Activated T-cell treated with anti-CD3 and anti-CD28 coated beads, Interleukin-2, amount 50 U/mL, for 24 hours (primary cell): ENCODE results near the gene PRSS38.

Experiments used
- DNase-seq: peaks from one replicate; pipeline ENCODE4 v3.0.0-alpha.2; 2020
- H3K27ac Mint-ChIP-seq: 2 replicates; pipeline ENCODE4 v1.8.0; 2020; ENCODE audit warnings: mild to moderate bottlenecking, mixed read lengths
- H3K27me3 Mint-ChIP-seq: 2 replicates; pipeline ENCODE4 v1.8.0; 2020; ENCODE audit warnings: mixed read lengths
- H3K36me3 Mint-ChIP-seq: 2 replicates; pipeline ENCODE4 v1.8.0; 2020; ENCODE audit warnings: low read depth, mixed read lengths
- H3K4me1 Mint-ChIP-seq: 2 replicates; pipeline ENCODE4 v1.8.0; 2020; ENCODE audit warnings: low read depth, mixed read lengths
- H3K4me3 Mint-ChIP-seq: 2 replicates; pipeline ENCODE4 v1.8.0; 2020; ENCODE audit warnings: mild to moderate bottlenecking, moderate library complexity, mixed read lengths
- H3K9me3 Mint-ChIP-seq: 2 replicates; pipeline ENCODE4 v1.8.0; 2020; ENCODE audit warnings: mixed read lengths

Gene PRSS38

GRCh38 chr1:227795732-227796131 lies 19.7 kb upstream of the PRSS38 start:
- Mint-ChIP-seq H3K27me3 (no peaks in the 10 kb centered on the region), H3K4me1 (no peaks in the 10 kb centered on the region), H3K9me3 (no peaks in the 10 kb centered on the region), H3K36me3 (no peaks in the 10 kb centered on the region), H3K27ac (no peak overlapping the region), H3K4me3 (no peak overlapping the region)
- DNase-seq: no peak

- Mint-ChIP-seq H3K4me3 (no peak overlapping the region), H3K9me3 (no peaks in the 10 kb centered on the region), H3K27ac (no peak overlapping the region), H3K36me3 (no peaks in the 10 kb centered on the region), H3K27me3 (no peaks in the 10 kb centered on the region), H3K4me1 (no peaks in the 10 kb centered on the region)
- no peak for DNase-seq
Observed at GRCh38 chr1:227796359-227796915, 19.0 kb upstream of the PRSS38 start.

GRCh38 chr1:227797144-227797543 lies 18.3 kb upstream of the PRSS38 start:
- Mint-ChIP-seq H3K4me3 (no peak overlapping the region), H3K9me3 (no peaks in the 10 kb centered on the region), H3K36me3 (no peaks in the 10 kb centered on the region), H3K4me1 (no peaks in the 10 kb centered on the region), H3K27me3 (no peaks in the 10 kb centered on the region), H3K27ac (no peak overlapping the region)
- DNase-seq: no peak

GRCh38 chr1:227797625-227798024 lies 17.9 kb upstream of the PRSS38 start:
- Mint-ChIP-seq H3K9me3 (no peaks in the 10 kb centered on the region), H3K4me3 (no peak overlapping the region), H3K36me3 (no peaks in the 10 kb centered on the region), H3K27me3 (no peaks in the 10 kb centered on the region), H3K4me1 (no peaks in the 10 kb centered on the region), H3K27ac (no peak overlapping the region)
- no peak for DNase-seq

- no peak overlapping the region for H3K27ac Mint-ChIP-seq
- H3K36me3 Mint-ChIP-seq: no peaks in the 10 kb centered on the region
Observed at GRCh38 chr1:227798078-227798802, 17.2 kb upstream of the PRSS38 start.

GRCh38 chr1:227799756-227800155 lies 15.7 kb upstream of the PRSS38 start:
- no peak overlapping the region for H3K27ac Mint-ChIP-seq
- H3K27me3 Mint-ChIP-seq: peaks cover 6% of the 10 kb centered on the region
- H3K9me3 Mint-ChIP-seq: peaks cover 5% of the 10 kb centered on the region
- no peaks in the 10 kb centered on the region for H3K36me3 Mint-ChIP-seq
- no peaks in the 10 kb centered on the region for H3K4me1 Mint-ChIP-seq
- H3K4me3 Mint-ChIP-seq: no peak overlapping the region
- no peak for DNase-seq

More at GRCh38 chr1:227798078-227798802, 17.2 kb upstream of the PRSS38 start:
- Mint-ChIP-seq H3K27me3 (no peaks in the 10 kb centered on the region), H3K4me3 (no peak overlapping the region), H3K9me3 (no peaks in the 10 kb centered on the region), H3K4me1 (no peaks in the 10 kb centered on the region)
- no peak for DNase-seq

GRCh38 chr1:227803933-227804332 lies 11.5 kb upstream of the PRSS38 start:
- Mint-ChIP-seq H3K27me3 (peaks cover 9% of the 10 kb centered on the region), H3K4me1 (peaks cover 8% of the 10 kb centered on the region), H3K9me3 (peaks cover 5% of the 10 kb centered on the region), H3K4me3 (no peak overlapping the region), H3K36me3 (no peaks in the 10 kb centered on the region), H3K27ac (no peak overlapping the region)
- DNase-seq: no peak

- no peaks in the 10 kb centered on the region for H3K36me3 Mint-ChIP-seq
Observed at GRCh38 chr1:227805606-227806197, 9.8 kb upstream of the PRSS38 start.

GRCh38 chr1:227808566-227808965 lies 6.9 kb upstream of the PRSS38 start:
- no peak overlapping the region for H3K4me3 Mint-ChIP-seq
- DNase-seq: no peak

More at GRCh38 chr1:227805606-227806197, 9.8 kb upstream of the PRSS38 start:
- no peak overlapping the region for H3K4me3 Mint-ChIP-seq
- no peak overlapping the region for H3K27ac Mint-ChIP-seq
- H3K9me3 Mint-ChIP-seq: peaks cover 10% of the 10 kb centered on the region
- H3K27me3 Mint-ChIP-seq: peaks cover 9% of the 10 kb centered on the region
- peaks cover 13% of the 10 kb centered on the region for H3K4me1 Mint-ChIP-seq
- DNase-seq: no peak

GRCh38 chr1:227809026-227809425 lies 6.4 kb upstream of the PRSS38 start:
- peaks cover 13% of the 10 kb centered on the region for H3K4me1 Mint-ChIP-seq
- H3K9me3 Mint-ChIP-seq: peaks cover 22% of the 10 kb centered on the region
- H3K27me3 Mint-ChIP-seq: peaks cover 9% of the 10 kb centered on the region
- no peak overlapping the region for H3K4me3 Mint-ChIP-seq
- H3K36me3 Mint-ChIP-seq: peaks cover under 1% of the 10 kb centered on the region
- peak overlapping the region; percentile 26 for H3K27ac Mint-ChIP-seq
- DNase-seq: no peak

More at GRCh38 chr1:227808566-227808965, 6.9 kb upstream of the PRSS38 start:
- Mint-ChIP-seq H3K36me3 (no peaks in the 10 kb centered on the region), H3K4me1 (peaks cover 13% of the 10 kb centered on the region), H3K9me3 (peaks cover 21% of the 10 kb centered on the region), H3K27ac (no peak overlapping the region), H3K27me3 (peaks cover 9% of the 10 kb centered on the region)

GRCh38 chr1:227813962-227814361 lies 1.5 kb upstream of the PRSS38 start:
- peaks cover 7% of the 10 kb centered on the region for H3K4me1 Mint-ChIP-seq
- H3K4me3 Mint-ChIP-seq: no peak overlapping the region
- H3K27me3 Mint-ChIP-seq: no peaks in the 10 kb centered on the region
- H3K36me3 Mint-ChIP-seq: peaks cover 6% of the 10 kb centered on the region
- no peak overlapping the region for H3K27ac Mint-ChIP-seq
- H3K9me3 Mint-ChIP-seq: peaks cover 23% of the 10 kb centered on the region
- DNase-seq: no peak

GRCh38 chr1:227816750-227817446 lies 1.4 kb downstream of the PRSS38 start:
- no peak for DNase-seq

GRCh38 chr1:227823537-227823936 lies 8.1 kb downstream of the PRSS38 start:
- Mint-ChIP-seq H3K27me3 (peaks cover 5% of the 10 kb centered on the region), H3K9me3 (peaks cover 14% of the 10 kb centered on the region), H3K4me3 (no peak overlapping the region), H3K36me3 (no peaks in the 10 kb centered on the region), H3K27ac (no peak overlapping the region), H3K4me1 (peaks cover 10% of the 10 kb centered on the region)
- no peak for DNase-seq

More at GRCh38 chr1:227816750-227817446, 1.4 kb downstream of the PRSS38 start:
- Mint-ChIP-seq H3K27ac (no peak overlapping the region), H3K36me3 (peaks cover 6% of the 10 kb centered on the region), H3K4me3 (no peak overlapping the region), H3K27me3 (no peaks in the 10 kb centered on the region), H3K4me1 (peaks cover 2% of the 10 kb centered on the region), H3K9me3 (peaks cover 25% of the 10 kb centered on the region)

GRCh38 chr1:227824204-227824603 lies 8.7 kb downstream of the PRSS38 start:
- no peak overlapping the region for H3K27ac Mint-ChIP-seq
- DNase-seq: no peak

More at GRCh38 chr1:227824204-227824603, 8.7 kb downstream of the PRSS38 start:
- peaks cover 14% of the 10 kb centered on the region for H3K9me3 Mint-ChIP-seq
- H3K4me3 Mint-ChIP-seq: no peak overlapping the region
- peaks cover 12% of the 10 kb centered on the region for H3K4me1 Mint-ChIP-seq
- peaks cover 5% of the 10 kb centered on the region for H3K27me3 Mint-ChIP-seq
- H3K36me3 Mint-ChIP-seq: no peaks in the 10 kb centered on the region
